Vagina (tissue), 2 donors: ENCODE measurements around the gene PTX3. TPM values are rescaled to one million over a fixed set of nuclear protein-coding genes. Genes with fewer than 3 reads are reported as not detected.

Experiments used
- DNase-seq, 2 donors: peaks; one replicate each; pipeline ENCODE4 v3.0.0-alpha.2; 2017; ENCODE audit errors: extremely low spot score in 2 of 2
- H3K27ac ChIP-seq: fragments of 200-600 bp; sonication (generic); one replicate; pipeline ENCODE4 v1.5.1; 2019
- H3K27me3 ChIP-seq: fragments of 200-600 bp; sonication (generic); one replicate; pipeline ENCODE4 v1.5.1; 2019
- H3K36me3 ChIP-seq, 2 donors: fragments of 200-600 bp; sonication (generic); one replicate each; pipeline ENCODE4 v1.5.1; 2017 to 2019
- H3K4me1 ChIP-seq: fragments of 200-600 bp; sonication (generic); one replicate; pipeline ENCODE4 v1.5.1; 2019
- H3K4me3 ChIP-seq, 2 donors: fragments of 200-600 bp; sonication (generic); 1 replicate in 1 of 2; 2 replicates in 1 of 2; pipeline ENCODE4 v1.5.1; 2016 to 2019
- H3K9me3 ChIP-seq: fragments of 200-600 bp; sonication (generic); one replicate; pipeline ENCODE4 v1.5.1; 2019
- POLR2A ChIP-seq, 2 donors: fragments of 450-650 bp; IDR thresholded peaks; one replicate each; pipeline ENCODE4 v1.6.1; 2017; ENCODE audit warnings: antibody characterized with exemption in 2 of 2, mild to moderate bottlenecking in 2 of 2, moderate library complexity in 2 of 2
- POLR2AphosphoS5 ChIP-seq, 2 donors: sonication (generic); formaldehyde crosslinking; IDR thresholded peaks; one replicate each; pipeline ENCODE4 v1.9.0; 2017; ENCODE audit warnings: antibody characterized with exemption in 2 of 2, mild to moderate bottlenecking in 2 of 2, low read depth in 1 of 2; ENCODE audit not compliant: insufficient read depth in 1 of 2
- intact Hi-C: fragments of 100-400 bp; cut with DNase I; formaldehyde crosslinking; loops from one replicate; pipeline ENCODE4 v1.15.1; 2023
- total RNA-seq: library from RNA; depleted of rRNA; stranded (reverse); fragments of >200 nt; gene quantifications from one replicate; pipeline ENCODE4 v1.2.3, GENCODE V29; 2016
- TF ChIP-seq, protein P1 (sequence below), 3 experiments: fragments of 450-650 bp in 2 of 3; fragments of 200-600 bp in 1 of 3; sonication (generic) in 1 of 3; IDR thresholded peaks; one replicate each; pipeline ENCODE4 v1.5.1; 2017 to 2019; ENCODE audit warnings: antibody characterized with exemption in 3 of 3, mild to moderate bottlenecking in 2 of 3, moderate library complexity in 2 of 3

PTX3 gene
- total RNA-seq, 1 donor from 2014 or later, result 29.2 TPM

DNA sequence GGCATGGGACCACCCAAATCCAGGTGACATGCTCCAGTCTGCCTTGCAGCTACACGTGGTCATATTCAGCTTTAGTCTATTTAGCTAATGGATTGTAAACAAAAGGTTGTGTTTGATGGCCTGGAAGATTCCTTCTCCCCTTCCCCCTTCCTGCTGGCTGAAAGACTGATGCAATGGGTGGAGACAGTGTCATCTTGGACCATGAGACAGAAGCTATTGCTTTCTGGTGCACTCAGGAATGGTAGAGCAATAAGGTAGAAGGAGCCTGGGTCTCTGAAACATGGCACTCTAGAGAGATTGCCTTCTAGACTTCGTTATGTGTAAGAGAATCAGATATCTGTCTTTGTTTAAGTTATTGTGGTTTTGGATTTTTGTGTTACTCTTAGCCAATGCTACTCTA, 25.7 kb upstream of the PTX3 start:
- intact Hi-C loops, result no loop called here
- no peak overlapping the region for H3K27ac ChIP-seq

DNA sequence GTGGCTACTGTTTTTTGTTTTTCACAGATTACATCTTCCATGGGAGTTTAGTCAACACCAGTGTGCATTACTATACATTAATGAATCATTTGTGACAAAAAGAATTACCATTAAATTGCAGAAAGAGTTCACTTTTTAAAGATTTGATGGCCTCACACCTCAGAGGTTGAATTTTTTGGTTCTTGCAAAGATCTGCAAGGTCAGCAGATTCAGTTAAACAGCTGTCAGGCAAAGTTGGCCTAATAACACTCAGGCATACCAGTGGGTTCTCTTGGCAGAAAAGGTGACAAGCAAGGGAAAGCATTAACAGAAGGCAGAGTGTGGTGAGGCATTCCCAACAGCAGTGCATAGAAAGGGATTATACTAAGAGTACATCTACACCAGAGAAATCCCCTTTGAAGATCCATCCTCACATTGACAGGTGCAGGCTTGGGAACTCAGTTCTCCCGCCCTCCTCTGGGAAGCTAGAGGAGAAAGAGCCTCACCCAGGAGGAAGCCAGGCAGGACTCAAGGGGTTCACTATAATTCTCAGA, 24.3 kb upstream of the PTX3 start:
- DNase-seq, result no peak

More for the DNA sequence above, 25.7 kb upstream of the PTX3 start:
- Histone ChIP-seq H3K9me3 (no peaks in the 10 kb centered on the region), H3K27me3 (no peaks in the 10 kb centered on the region), H3K36me3 (no peaks in the 10 kb centered on the region), H3K4me1 (no peaks in the 10 kb centered on the region), H3K4me3 (no peak overlapping the region)
- no peak for DNase-seq
- TF ChIP-seq, protein P1, sequence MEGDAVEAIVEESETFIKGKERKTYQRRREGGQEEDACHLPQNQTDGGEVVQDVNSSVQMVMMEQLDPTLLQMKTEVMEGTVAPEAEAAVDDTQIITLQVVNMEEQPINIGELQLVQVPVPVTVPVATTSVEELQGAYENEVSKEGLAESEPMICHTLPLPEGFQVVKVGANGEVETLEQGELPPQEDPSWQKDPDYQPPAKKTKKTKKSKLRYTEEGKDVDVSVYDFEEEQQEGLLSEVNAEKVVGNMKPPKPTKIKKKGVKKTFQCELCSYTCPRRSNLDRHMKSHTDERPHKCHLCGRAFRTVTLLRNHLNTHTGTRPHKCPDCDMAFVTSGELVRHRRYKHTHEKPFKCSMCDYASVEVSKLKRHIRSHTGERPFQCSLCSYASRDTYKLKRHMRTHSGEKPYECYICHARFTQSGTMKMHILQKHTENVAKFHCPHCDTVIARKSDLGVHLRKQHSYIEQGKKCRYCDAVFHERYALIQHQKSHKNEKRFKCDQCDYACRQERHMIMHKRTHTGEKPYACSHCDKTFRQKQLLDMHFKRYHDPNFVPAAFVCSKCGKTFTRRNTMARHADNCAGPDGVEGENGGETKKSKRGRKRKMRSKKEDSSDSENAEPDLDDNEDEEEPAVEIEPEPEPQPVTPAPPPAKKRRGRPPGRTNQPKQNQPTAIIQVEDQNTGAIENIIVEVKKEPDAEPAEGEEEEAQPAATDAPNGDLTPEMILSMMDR (IDR thresholded peaks at IDR 0.05), result no peak
- no peak for TF ChIP-seq POLR2A (IDR thresholded peaks at IDR 0.05)
- TF ChIP-seq POLR2AphosphoS5 (IDR thresholded peaks at IDR 0.05; ENCODE audit: insufficient read depth in 1 of 2, low read depth in 1 of 2), result no peak

DNA sequence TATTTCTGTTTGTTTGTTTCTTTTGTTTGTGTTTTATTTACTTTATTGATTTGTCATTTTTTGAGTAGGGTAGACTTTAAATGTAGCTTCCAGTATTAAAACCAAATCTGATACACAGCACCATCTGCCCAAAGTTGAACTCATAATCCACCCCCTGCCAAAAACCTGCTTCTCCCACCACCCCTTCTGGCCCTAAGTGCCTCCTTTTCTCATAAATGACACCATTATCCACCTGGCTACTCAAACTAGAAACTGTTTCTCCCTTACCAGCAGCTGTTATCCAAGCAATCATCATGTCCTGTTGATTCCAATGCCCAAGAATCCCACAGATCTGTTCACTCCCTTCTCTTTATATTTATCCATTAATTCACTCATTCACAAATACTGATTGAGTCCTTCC, 21.8 kb upstream of the PTX3 start:
- H3K27ac ChIP-seq, result no peak overlapping the region
- H3K36me3 ChIP-seq, result no peaks in the 10 kb centered on the region
- no peaks in the 10 kb centered on the region for H3K27me3 ChIP-seq
- no peaks in the 10 kb centered on the region for H3K4me1 ChIP-seq
- TF ChIP-seq POLR2A (IDR thresholded peaks at IDR 0.05) (no peak), POLR2AphosphoS5 (IDR thresholded peaks at IDR 0.05; ENCODE audit: insufficient read depth in 1 of 2, low read depth in 1 of 2) (no peak)
- TF ChIP-seq, protein P1 (IDR thresholded peaks at IDR 0.05), result no peak
- no peak overlapping the region for H3K4me3 ChIP-seq
- no peak for DNase-seq
- H3K9me3 ChIP-seq, result no peaks in the 10 kb centered on the region
- intact Hi-C loops, result no loop called here

More for the DNA sequence above, 24.3 kb upstream of the PTX3 start:
- no peaks in the 10 kb centered on the region for H3K9me3 ChIP-seq
- no peak overlapping the region for H3K4me3 ChIP-seq
- H3K27ac ChIP-seq, result no peak overlapping the region
- H3K4me1 ChIP-seq, result no peaks in the 10 kb centered on the region
- TF ChIP-seq POLR2A (IDR thresholded peaks at IDR 0.05) (no peak), POLR2AphosphoS5 (IDR thresholded peaks at IDR 0.05; ENCODE audit: insufficient read depth in 1 of 2, low read depth in 1 of 2) (no peak)
- TF ChIP-seq, protein P1 (IDR thresholded peaks at IDR 0.05), result no peak
- intact Hi-C loops, result no loop called here
- no peaks in the 10 kb centered on the region for H3K36me3 ChIP-seq
- no peaks in the 10 kb centered on the region for H3K27me3 ChIP-seq

DNA sequence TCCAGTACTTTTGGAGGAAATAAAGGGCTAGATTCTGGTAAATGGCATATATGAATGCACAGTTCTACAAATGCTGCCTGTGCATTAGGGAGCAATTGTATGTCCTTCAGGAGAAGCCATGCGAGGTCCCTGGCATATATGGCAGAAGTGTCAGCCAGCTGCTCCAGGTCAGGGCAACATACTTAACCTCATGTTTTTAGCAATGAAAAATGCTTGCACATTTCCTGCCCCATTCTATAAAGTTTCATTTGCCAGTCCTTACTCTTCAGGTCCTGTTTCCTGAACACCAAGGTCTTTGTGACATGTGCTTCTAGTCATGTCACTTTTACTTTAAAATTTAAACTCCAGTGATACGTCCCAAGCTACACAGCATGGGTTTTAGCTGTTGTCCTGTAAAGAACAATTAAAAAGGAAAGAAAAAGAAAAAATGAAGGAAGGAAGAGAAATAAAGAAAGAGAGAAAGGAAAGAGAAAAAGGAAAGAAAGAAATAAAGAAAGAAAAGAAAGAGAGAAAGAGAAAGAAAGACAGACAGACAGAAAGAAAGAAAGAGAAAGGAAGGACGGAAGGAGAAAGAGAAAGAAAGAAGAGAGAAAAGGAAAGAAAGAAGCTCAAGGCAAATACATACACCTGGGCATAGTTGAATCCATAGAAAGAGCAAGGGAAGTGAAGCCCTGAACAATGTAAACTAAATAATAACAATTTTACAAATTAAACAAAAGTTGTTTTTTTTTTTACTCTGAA, 20.1 kb upstream of the PTX3 start:
- H3K27me3 ChIP-seq, result no peaks in the 10 kb centered on the region
- no peak for DNase-seq
- H3K4me3 ChIP-seq, result no peak overlapping the region
- H3K27ac ChIP-seq, result no peak overlapping the region
- no peak for TF ChIP-seq POLR2A (IDR thresholded peaks at IDR 0.05)
- TF ChIP-seq, protein P1 (IDR thresholded peaks at IDR 0.05), result no peak
- TF ChIP-seq POLR2AphosphoS5 (IDR thresholded peaks at IDR 0.05; ENCODE audit: insufficient read depth in 1 of 2, low read depth in 1 of 2), result no peak
- H3K36me3 ChIP-seq, result no peaks in the 10 kb centered on the region
- H3K4me1 ChIP-seq, result no peaks in the 10 kb centered on the region
- no peaks in the 10 kb centered on the region for H3K9me3 ChIP-seq
- intact Hi-C loops, result no loop called here

DNA sequence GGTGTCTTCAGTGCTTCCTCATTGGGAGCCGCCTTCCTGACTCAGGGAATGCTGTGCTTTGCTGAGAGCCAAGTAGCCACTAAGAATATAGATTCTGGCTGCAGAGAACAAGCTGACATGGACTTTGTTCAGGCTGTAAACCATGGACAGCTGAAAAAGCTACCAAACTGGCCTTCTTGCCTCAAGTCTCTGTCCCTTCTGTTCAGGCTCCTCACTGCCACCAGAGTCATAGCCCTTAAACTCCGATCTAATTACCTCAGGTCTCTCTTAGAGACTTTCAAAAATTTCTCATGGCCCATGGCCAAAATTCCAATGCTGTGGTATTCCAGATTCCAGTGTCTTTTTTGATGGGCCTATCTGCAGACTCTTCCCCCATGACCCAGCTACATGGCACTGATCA, 19.4 kb upstream of the PTX3 start:
- TF ChIP-seq POLR2A (IDR thresholded peaks at IDR 0.05), result no peak
- TF ChIP-seq, protein P1 (IDR thresholded peaks at IDR 0.05), result no peak
- no peak for TF ChIP-seq POLR2AphosphoS5 (IDR thresholded peaks at IDR 0.05; ENCODE audit: insufficient read depth in 1 of 2, low read depth in 1 of 2)
- no peaks in the 10 kb centered on the region for H3K4me1 ChIP-seq
- no peak overlapping the region for H3K27ac ChIP-seq
- intact Hi-C loops, result no loop called here
- H3K36me3 ChIP-seq, result no peaks in the 10 kb centered on the region
- no peak overlapping the region for H3K4me3 ChIP-seq
- DNase-seq, result no peak
- no peaks in the 10 kb centered on the region for H3K27me3 ChIP-seq
- H3K9me3 ChIP-seq, result no peaks in the 10 kb centered on the region
